ENCODE measurements around the gene GJD4.

Gene GJD4

GRCh38 chr10:35569836-35570235 is 35.3 kb upstream of the GJD4 start:
- no peak for DNase-seq (ENCODE audit: low spot score)
- no peak overlapping the region for H3K4me3 ChIP-seq
- no peak overlapping the region for H3K27ac ChIP-seq
- TF ChIP-seq, protein P1, sequence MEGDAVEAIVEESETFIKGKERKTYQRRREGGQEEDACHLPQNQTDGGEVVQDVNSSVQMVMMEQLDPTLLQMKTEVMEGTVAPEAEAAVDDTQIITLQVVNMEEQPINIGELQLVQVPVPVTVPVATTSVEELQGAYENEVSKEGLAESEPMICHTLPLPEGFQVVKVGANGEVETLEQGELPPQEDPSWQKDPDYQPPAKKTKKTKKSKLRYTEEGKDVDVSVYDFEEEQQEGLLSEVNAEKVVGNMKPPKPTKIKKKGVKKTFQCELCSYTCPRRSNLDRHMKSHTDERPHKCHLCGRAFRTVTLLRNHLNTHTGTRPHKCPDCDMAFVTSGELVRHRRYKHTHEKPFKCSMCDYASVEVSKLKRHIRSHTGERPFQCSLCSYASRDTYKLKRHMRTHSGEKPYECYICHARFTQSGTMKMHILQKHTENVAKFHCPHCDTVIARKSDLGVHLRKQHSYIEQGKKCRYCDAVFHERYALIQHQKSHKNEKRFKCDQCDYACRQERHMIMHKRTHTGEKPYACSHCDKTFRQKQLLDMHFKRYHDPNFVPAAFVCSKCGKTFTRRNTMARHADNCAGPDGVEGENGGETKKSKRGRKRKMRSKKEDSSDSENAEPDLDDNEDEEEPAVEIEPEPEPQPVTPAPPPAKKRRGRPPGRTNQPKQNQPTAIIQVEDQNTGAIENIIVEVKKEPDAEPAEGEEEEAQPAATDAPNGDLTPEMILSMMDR (IDR thresholded peaks at IDR 0.05) = no peak

- TF ChIP-seq, protein P1 (IDR thresholded peaks at IDR 0.05) = no peak
- no peak for DNase-seq (ENCODE audit: low spot score)
- Histone ChIP-seq H3K27ac (no peak overlapping the region), H3K4me3 (no peak overlapping the region)
Measured at GRCh38 chr10:35570397-35570796, 34.7 kb upstream of the GJD4 start.

GRCh38 chr10:35572583-35572982 is 32.6 kb upstream of the GJD4 start:
- no peak overlapping the region for H3K4me3 ChIP-seq
- DNase-seq (ENCODE audit: low spot score) = no peak
- H3K27ac ChIP-seq = no peak overlapping the region
- TF ChIP-seq, protein P1 (IDR thresholded peaks at IDR 0.05) = no peak

GRCh38 chr10:35573796-35574195 is 31.3 kb upstream of the GJD4 start:
- Histone ChIP-seq H3K27ac (no peak overlapping the region), H3K4me3 (no peak overlapping the region)
- TF ChIP-seq, protein P1 (IDR thresholded peaks at IDR 0.05) = no peak
- DNase-seq (ENCODE audit: low spot score) = no peak

DNA sequence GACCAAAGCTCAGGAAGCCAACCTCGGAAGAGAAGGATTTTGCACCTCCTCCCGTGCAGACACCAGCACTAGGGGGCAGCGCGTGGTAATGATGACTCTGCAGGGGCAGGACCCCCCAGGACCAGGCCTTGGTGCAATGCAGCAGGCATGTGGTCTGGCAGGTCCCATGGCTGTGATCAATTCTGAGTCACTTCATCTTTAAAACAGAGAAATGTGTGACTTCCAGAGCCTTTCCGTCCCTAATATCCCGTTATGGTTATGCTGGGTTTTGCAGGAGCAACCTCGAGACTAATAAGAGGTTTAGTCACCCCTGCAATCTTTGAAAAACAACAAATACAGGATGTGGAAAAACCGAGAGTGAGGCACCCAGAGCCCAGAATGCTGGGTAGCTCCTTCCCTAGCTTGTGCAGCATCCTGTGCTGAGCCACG is 30.2 kb upstream of the GJD4 start:
- DNase-seq (ENCODE audit: low spot score) = no peak
- no peak overlapping the region for H3K4me3 ChIP-seq
- TF ChIP-seq, protein P1 (IDR thresholded peaks at IDR 0.05) = no peak
- H3K27ac ChIP-seq = no peak overlapping the region

DNA sequence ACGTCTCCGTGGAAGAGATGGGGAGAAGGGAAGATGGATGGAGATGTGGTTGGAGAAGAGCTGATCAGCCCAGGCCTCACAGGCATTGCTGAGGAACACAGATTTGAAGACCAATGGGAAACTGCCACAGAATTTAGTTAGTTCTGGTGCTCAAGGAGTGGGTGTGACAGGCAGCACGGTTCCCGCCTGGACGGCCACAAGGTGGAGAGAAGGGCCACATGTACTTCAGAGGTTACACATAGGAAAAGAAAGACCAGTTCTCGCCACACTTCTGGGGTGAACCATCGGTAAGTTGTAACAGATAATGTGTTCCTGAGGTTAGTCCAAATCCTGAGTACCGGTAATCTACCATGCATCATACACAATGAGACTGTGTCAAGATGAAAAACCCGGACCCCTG is 29.5 kb upstream of the GJD4 start:
- no peak overlapping the region for H3K27ac ChIP-seq
- H3K4me3 ChIP-seq = no peak overlapping the region
- TF ChIP-seq, protein P1 (IDR thresholded peaks at IDR 0.05) = no peak
- DNase-seq (ENCODE audit: low spot score) = no peak

GRCh38 chr10:35576730-35577129 is 28.4 kb upstream of the GJD4 start:
- TF ChIP-seq, protein P1 (IDR thresholded peaks at IDR 0.05) = no peak
- H3K4me3 ChIP-seq = no peak overlapping the region
- DNase-seq (ENCODE audit: low spot score) = no peak
- H3K27ac ChIP-seq = no peak overlapping the region

Measured in coronary artery (tissue), 2 donors.